ENCODE measurements around the gene CAPN14.

Gene CAPN14

GRCh38 chr2:31226266-31226665, 9.0 kb upstream of the CAPN14 start:
- ChIA-PET CTCF (no interaction called here), POLR2A (no interaction called here)
- DNase-seq (ENCODE audit: extremely low spot score) = no peak
- TF ChIP-seq L3MBTL2 (conservative IDR thresholded peaks at IDR 0.05) (no peak), FOXM1 (IDR thresholded peaks at IDR 0.05; ENCODE audit: borderline replicate concordance) (no peak), LEF1 (IDR thresholded peaks at IDR 0.05; ENCODE audit: borderline replicate concordance) (no peak), FOXK2 (IDR thresholded peaks at IDR 0.05) (no peak), ZNF384 (IDR thresholded peaks at IDR 0.05) (no peak)

GRCh38 chr2:31223749-31224148, 6.4 kb upstream of the CAPN14 start:
- no peak for TF ChIP-seq FOXK2 (IDR thresholded peaks at IDR 0.05)
- TF ChIP-seq, protein P1, sequence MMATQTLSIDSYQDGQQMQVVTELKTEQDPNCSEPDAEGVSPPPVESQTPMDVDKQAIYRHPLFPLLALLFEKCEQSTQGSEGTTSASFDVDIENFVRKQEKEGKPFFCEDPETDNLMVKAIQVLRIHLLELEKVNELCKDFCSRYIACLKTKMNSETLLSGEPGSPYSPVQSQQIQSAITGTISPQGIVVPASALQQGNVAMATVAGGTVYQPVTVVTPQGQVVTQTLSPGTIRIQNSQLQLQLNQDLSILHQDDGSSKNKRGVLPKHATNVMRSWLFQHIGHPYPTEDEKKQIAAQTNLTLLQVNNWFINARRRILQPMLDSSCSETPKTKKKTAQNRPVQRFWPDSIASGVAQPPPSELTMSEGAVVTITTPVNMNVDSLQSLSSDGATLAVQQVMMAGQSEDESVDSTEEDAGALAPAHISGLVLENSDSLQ (IDR thresholded peaks at IDR 0.05) = no peak
- TF ChIP-seq ARNT (IDR thresholded peaks at IDR 0.05) = no peak
- TF ChIP-seq NFRKB (IDR thresholded peaks at IDR 0.05) = no peak
- no peak for TF ChIP-seq L3MBTL2 (conservative IDR thresholded peaks at IDR 0.05)
- TF ChIP-seq ZNF384 (IDR thresholded peaks at IDR 0.05) = no peak
- TF ChIP-seq CTBP1 (IDR thresholded peaks at IDR 0.05; ENCODE audit: borderline replicate concordance) = no peak
- TF ChIP-seq FOXA1 (IDR thresholded peaks at IDR 0.05) = no peak
- CTCF ChIA-PET = interaction anchor here (1.1 kb wide), 1 partner anchor 10 kb away, joined by 4 read pairs; the partner anchor contains the start of gene EHD3
- POLR2A ChIA-PET = no interaction called here
- DNase-seq (ENCODE audit: extremely low spot score) = no peak

DNA sequence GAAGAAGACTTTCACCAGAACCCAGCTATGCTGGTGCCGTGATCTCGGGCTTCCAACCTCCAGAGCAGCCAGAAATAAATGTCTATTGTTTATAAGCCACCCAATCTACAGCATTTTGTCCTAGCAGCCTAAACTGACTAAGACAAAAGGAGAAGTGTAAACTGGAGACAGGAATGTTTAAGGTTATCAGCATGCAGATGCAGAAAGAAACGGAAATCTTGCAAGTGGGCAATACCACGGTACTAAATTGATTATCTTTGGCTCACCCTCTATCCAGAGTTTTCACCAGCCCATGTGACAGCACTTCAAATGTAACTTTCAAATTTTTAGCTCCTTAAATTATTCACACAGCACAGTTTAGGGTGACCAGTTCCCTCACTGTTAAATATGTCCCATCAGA, 5.7 kb upstream of the CAPN14 start:
- TF ChIP-seq FOXM1 (IDR thresholded peaks at IDR 0.05; ENCODE audit: borderline replicate concordance) = no peak
- no peak for TF ChIP-seq ARNT (IDR thresholded peaks at IDR 0.05)
- no peak for TF ChIP-seq ZNF384 (IDR thresholded peaks at IDR 0.05)
- no peak for TF ChIP-seq ELF4 (IDR thresholded peaks at IDR 0.05)
- no peak for TF ChIP-seq SUZ12 (IDR thresholded peaks at IDR 0.05)
- TF ChIP-seq NFRKB (IDR thresholded peaks at IDR 0.05) = no peak
- TF ChIP-seq BHLHE40 (IDR thresholded peaks at IDR 0.05; ENCODE audit: borderline replicate concordance) = no peak
- TF ChIP-seq CTBP1 (IDR thresholded peaks at IDR 0.05; ENCODE audit: borderline replicate concordance) = no peak
- no peak for TF ChIP-seq FOXA1 (IDR thresholded peaks at IDR 0.05)
- ChIA-PET CTCF (interaction anchor here (1.1 kb wide), 1 partner anchor 11 kb away, joined by 4 read pairs; the partner anchor contains the start of gene EHD3), POLR2A (no interaction called here)
- no peak for DNase-seq (ENCODE audit: extremely low spot score)

- POLR2A ChIA-PET = no interaction called here
- DNase-seq (ENCODE audit: extremely low spot score) = no peak
- CTCF ChIA-PET = no interaction called here
- TF ChIP-seq, protein P1 (IDR thresholded peaks at IDR 0.05) = no peak
- TF ChIP-seq L3MBTL2 (conservative IDR thresholded peaks at IDR 0.05) (no peak), SP1 (IDR thresholded peaks at IDR 0.05) (no peak), BHLHE40 (IDR thresholded peaks at IDR 0.05; ENCODE audit: borderline replicate concordance) (no peak), CTBP1 (IDR thresholded peaks at IDR 0.05; ENCODE audit: borderline replicate concordance) (no peak), ARNT (IDR thresholded peaks at IDR 0.05) (no peak), HDGF (IDR thresholded peaks at IDR 0.05; ENCODE audit: borderline replicate concordance) (no peak), FOXM1 (IDR thresholded peaks at IDR 0.05; ENCODE audit: borderline replicate concordance) (no peak), TARDBP (IDR thresholded peaks at IDR 0.05) (no peak), LEF1 (IDR thresholded peaks at IDR 0.05; ENCODE audit: borderline replicate concordance) (no peak), FOXA1 (IDR thresholded peaks at IDR 0.05) (no peak), ZNF384 (IDR thresholded peaks at IDR 0.05) (no peak)
These were observed 4.8 kb upstream of the CAPN14 start for GRCh38 chr2:31222071-31222470.

GRCh38 chr2:31221544-31221943, 4.2 kb upstream of the CAPN14 start:
- ChIA-PET POLR2A (no interaction called here), CTCF (no interaction called here)
- DNase-seq (ENCODE audit: extremely low spot score) = no peak
- TF ChIP-seq ELF4 (IDR thresholded peaks at IDR 0.05) = no peak
- no peak for TF ChIP-seq TARDBP (IDR thresholded peaks at IDR 0.05)
- TF ChIP-seq BHLHE40 (IDR thresholded peaks at IDR 0.05; ENCODE audit: borderline replicate concordance) = no peak
- TF ChIP-seq HDGF (IDR thresholded peaks at IDR 0.05; ENCODE audit: borderline replicate concordance) = no peak
- TF ChIP-seq FOXM1 (IDR thresholded peaks at IDR 0.05; ENCODE audit: borderline replicate concordance) = no peak
- no peak for TF ChIP-seq NFRKB (IDR thresholded peaks at IDR 0.05)
- TF ChIP-seq, protein P1 (IDR thresholded peaks at IDR 0.05) = no peak
- TF ChIP-seq SP1 (IDR thresholded peaks at IDR 0.05) = no peak
- no peak for TF ChIP-seq FOXA1 (IDR thresholded peaks at IDR 0.05)
- no peak for TF ChIP-seq CTBP1 (IDR thresholded peaks at IDR 0.05; ENCODE audit: borderline replicate concordance)
- no peak for TF ChIP-seq FOXK2 (IDR thresholded peaks at IDR 0.05)
- TF ChIP-seq ARNT (IDR thresholded peaks at IDR 0.05) = no peak
- no peak for TF ChIP-seq L3MBTL2 (conservative IDR thresholded peaks at IDR 0.05)
- TF ChIP-seq ZNF384 (IDR thresholded peaks at IDR 0.05) = no peak

GRCh38 chr2:31219131-31219969, 2.0 kb upstream of the CAPN14 start:
- no peak for DNase-seq (ENCODE audit: extremely low spot score)
- CTCF ChIA-PET = no interaction called here
- POLR2A ChIA-PET = no interaction called here
- TF ChIP-seq SP1 (IDR thresholded peaks at IDR 0.05) (no peak), L3MBTL2 (conservative IDR thresholded peaks at IDR 0.05) (no peak), FOXM1 (IDR thresholded peaks at IDR 0.05; ENCODE audit: borderline replicate concordance) (no peak), BHLHE40 (IDR thresholded peaks at IDR 0.05; ENCODE audit: borderline replicate concordance) (no peak), NFRKB (IDR thresholded peaks at IDR 0.05) (no peak), TARDBP (IDR thresholded peaks at IDR 0.05) (no peak), HDGF (IDR thresholded peaks at IDR 0.05; ENCODE audit: borderline replicate concordance) (no peak), FOXA1 (IDR thresholded peaks at IDR 0.05) (no peak), CTBP1 (IDR thresholded peaks at IDR 0.05; ENCODE audit: borderline replicate concordance) (no peak), ELF4 (IDR thresholded peaks at IDR 0.05) (no peak), FOXK2 (IDR thresholded peaks at IDR 0.05) (no peak), ARNT (IDR thresholded peaks at IDR 0.05) (no peak), LEF1 (IDR thresholded peaks at IDR 0.05; ENCODE audit: borderline replicate concordance) (no peak), SUZ12 (IDR thresholded peaks at IDR 0.05) (no peak), ZNF384 (IDR thresholded peaks at IDR 0.05) (no peak)
- TF ChIP-seq, protein P1 (IDR thresholded peaks at IDR 0.05) = no peak
